Measurements from ENCODE around the gene DDX4.
"Not testable (repeated sequence)": the region's sequence is repeated elsewhere in the genome, so short reads cannot be mapped to it uniquely, and the experiment has no call there.

Gene DDX4

GRCh38 chr5:55737793-55738192, at the start of gene DDX4:
Gene DDX4 (plus strand): TSS chr5:55738061. CDS start chr5:55738964, 903 bp downstream.
- Mint-ChIP-seq H3K36me3 (ENCODE audit: insufficient read depth) (no peaks in the 10 kb centered on the region), H3K9me3 (no peaks in the 10 kb centered on the region), H3K27me3 (peaks cover 19% of the 10 kb centered on the region), H3K4me3 (no peak within 1 kb of the TSS), H3K27ac (ENCODE audit: low read depth) (no peak within 1 kb of the TSS), H3K4me1 (no peaks in the 10 kb centered on the region)
- no peak for ATAC-seq (replicated peaks; ENCODE audit: extremely low read depth, poor library complexity, severe bottlenecking)
- no peak for DNase-seq (ENCODE audit: low spot score in 2 of 2)

DNA sequence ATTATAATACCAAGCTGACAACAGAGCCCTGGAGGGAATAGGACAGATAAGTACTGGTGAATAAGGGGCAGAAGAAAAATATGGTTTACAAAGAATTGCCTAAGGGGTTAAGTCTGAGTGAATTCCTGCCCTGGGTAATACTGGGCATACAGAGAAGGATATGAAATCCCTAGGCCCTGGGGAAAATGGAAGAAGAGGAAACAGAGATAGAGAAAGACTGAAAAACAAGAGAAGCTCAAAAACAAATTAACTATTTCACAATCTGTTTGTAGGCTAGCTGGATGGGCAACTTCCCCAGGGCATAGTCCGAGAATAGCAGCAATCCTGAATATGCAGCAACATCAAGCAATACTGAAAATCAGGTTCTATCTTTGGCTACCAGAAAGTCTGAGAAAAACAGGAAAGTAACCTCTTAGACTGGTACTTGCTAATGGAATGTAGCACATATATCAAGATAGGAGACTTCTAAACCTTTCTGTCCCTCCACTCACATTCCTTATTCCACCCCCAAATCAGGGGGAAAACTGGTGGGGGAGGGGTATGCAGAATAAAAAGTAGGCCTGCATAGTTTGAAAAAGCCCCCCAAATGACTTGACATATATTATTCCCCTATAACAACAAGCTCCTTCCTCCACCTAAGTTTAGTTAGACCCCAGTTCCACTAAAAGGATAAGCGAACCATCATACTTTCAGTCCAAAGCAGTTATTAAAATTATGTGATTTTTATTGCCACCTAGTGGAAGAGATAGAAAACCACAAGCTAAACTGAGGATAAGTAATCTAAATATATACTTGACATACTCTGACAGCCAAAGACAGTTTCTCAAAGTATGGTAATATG, 46.4 kb upstream of the DDX4 start:
- no peak overlapping the region for H3K27ac Mint-ChIP-seq (ENCODE audit: low read depth)
- H3K36me3 Mint-ChIP-seq (ENCODE audit: insufficient read depth): peaks cover 5% of the 10 kb centered on the region
- no peaks in the 10 kb centered on the region for H3K27me3 Mint-ChIP-seq
- DNase-seq (ENCODE audit: low spot score in 2 of 2): no peak
- H3K4me3 Mint-ChIP-seq: no peak overlapping the region
- no peaks in the 10 kb centered on the region for H3K9me3 Mint-ChIP-seq
- H3K4me1 Mint-ChIP-seq: peaks cover 7% of the 10 kb centered on the region
- no peak for ATAC-seq (replicated peaks; ENCODE audit: extremely low read depth, poor library complexity, severe bottlenecking)

DNA sequence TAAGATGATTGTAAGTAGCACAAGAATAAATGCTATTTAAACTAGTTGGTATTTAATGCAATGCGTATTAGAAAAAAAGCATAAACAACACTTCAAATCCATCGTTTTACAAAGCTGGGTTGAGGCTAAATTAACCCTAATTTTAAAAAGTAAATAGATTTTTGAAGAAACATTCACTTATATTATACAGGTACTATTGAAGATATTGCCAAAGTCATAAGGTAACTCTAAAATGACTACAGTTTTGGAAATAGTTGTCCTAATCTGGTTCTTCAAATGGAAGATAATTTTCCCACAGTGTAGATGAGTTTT, 45.8 kb upstream of the DDX4 start:
- H3K36me3 Mint-ChIP-seq (ENCODE audit: insufficient read depth): peaks cover 5% of the 10 kb centered on the region
- no peaks in the 10 kb centered on the region for H3K27me3 Mint-ChIP-seq
- no peak overlapping the region for H3K4me3 Mint-ChIP-seq
- H3K27ac Mint-ChIP-seq (ENCODE audit: low read depth): no peak overlapping the region
- DNase-seq (ENCODE audit: low spot score in 2 of 2) (no peak), ATAC-seq (replicated peaks; ENCODE audit: extremely low read depth, poor library complexity, severe bottlenecking) (no peak)
- peaks cover 7% of the 10 kb centered on the region for H3K4me1 Mint-ChIP-seq
- H3K9me3 Mint-ChIP-seq: no peaks in the 10 kb centered on the region

GRCh38 chr5:55692509-55692908, 45.4 kb upstream of the DDX4 start:
- no peaks in the 10 kb centered on the region for H3K9me3 Mint-ChIP-seq
- DNase-seq (ENCODE audit: low spot score in 2 of 2) (no peak), ATAC-seq (replicated peaks; ENCODE audit: extremely low read depth, poor library complexity, severe bottlenecking) (no peak)
- no peak overlapping the region for H3K4me3 Mint-ChIP-seq
- H3K4me1 Mint-ChIP-seq: peaks cover 7% of the 10 kb centered on the region
- no peaks in the 10 kb centered on the region for H3K27me3 Mint-ChIP-seq
- no peak overlapping the region for H3K27ac Mint-ChIP-seq (ENCODE audit: low read depth)
- H3K36me3 Mint-ChIP-seq (ENCODE audit: insufficient read depth): peaks cover 5% of the 10 kb centered on the region

DNA sequence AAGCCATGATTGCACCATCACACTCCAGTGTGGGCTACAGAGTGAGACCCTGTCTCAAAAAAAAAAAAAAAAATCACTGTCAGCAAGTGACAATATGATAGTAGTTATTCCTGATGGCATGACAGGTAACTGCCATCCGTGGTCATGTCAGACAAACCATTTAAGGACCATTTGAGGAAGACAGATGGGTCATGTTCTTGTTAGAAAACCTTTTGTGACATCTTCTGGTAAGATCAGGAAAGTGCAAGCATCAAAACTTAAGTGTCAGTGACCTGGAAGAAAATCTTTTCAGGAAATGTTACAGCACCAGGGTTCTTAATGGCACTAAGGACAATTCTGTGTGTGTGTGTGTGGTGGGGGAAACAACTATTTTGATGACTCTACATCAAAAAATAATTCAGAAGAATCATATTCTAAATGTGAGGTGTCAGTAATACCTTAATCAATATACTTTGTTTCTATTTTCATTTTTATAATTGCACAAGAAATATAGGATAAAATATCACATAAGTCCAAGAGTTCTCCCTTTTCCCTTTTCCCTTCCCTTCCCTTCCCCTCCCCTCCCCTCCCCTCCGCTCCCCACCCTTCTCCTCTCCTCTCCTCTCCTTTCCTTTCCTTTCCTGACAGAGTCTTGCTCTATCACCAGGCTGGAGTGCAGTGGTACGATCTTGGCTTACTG, 43.6 kb upstream of the DDX4 start:
- no peak for DNase-seq (ENCODE audit: low spot score in 2 of 2)
- Mint-ChIP-seq H3K36me3 (ENCODE audit: insufficient read depth) (peaks cover 5% of the 10 kb centered on the region), H3K9me3 (no peaks in the 10 kb centered on the region), H3K4me1 (peaks cover 7% of the 10 kb centered on the region), H3K27me3 (no peaks in the 10 kb centered on the region), H3K4me3 (no peak overlapping the region), H3K27ac (ENCODE audit: low read depth) (no peak overlapping the region)
- no peak for ATAC-seq (replicated peaks; ENCODE audit: extremely low read depth, poor library complexity, severe bottlenecking)

DNA sequence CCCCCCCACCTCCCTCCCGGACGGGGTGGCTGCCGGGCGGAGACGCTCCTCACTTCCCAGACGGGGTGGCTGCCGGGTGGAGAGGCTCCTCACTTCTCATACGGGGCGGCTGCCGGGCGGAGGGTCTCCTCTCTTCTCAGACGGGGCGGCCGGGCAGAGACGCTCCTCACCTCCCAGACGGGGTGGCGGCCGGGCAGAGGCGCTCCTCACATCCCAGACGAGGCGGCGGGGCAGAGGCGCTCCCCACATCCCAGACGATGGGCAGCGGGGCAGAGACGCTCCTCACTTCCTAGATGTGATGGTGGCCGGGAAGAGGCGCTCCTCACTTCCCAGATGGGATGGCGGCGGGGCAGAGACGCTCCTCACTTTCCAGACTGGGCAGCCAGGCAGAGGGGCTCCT, 41.2 kb upstream of the DDX4 start:
- H3K4me3 Mint-ChIP-seq; H3K36me3 Mint-ChIP-seq (ENCODE audit: insufficient read depth); H3K27me3 Mint-ChIP-seq; ATAC-seq (replicated peaks; ENCODE audit: extremely low read depth, poor library complexity, severe bottlenecking); H3K9me3 Mint-ChIP-seq; DNase-seq (ENCODE audit: low spot score in 2 of 2); H3K27ac Mint-ChIP-seq (ENCODE audit: low read depth): not testable (repeated sequence)
- peaks cover 24% of the 10 kb centered on the region for H3K4me1 Mint-ChIP-seq

- H3K9me3 Mint-ChIP-seq: no peaks in the 10 kb centered on the region
- peaks cover 24% of the 10 kb centered on the region for H3K4me1 Mint-ChIP-seq
- DNase-seq (ENCODE audit: low spot score in 2 of 2): no peak
- H3K27ac Mint-ChIP-seq (ENCODE audit: low read depth): no peak overlapping the region
- H3K4me3 Mint-ChIP-seq: no peak overlapping the region
- no peaks in the 10 kb centered on the region for H3K27me3 Mint-ChIP-seq
- no peak for ATAC-seq (replicated peaks; ENCODE audit: extremely low read depth, poor library complexity, severe bottlenecking)
- peaks cover 9% of the 10 kb centered on the region for H3K36me3 Mint-ChIP-seq (ENCODE audit: insufficient read depth)
Measured at GRCh38 chr5:55699041-55699688, 38.7 kb upstream of the DDX4 start.

DNA sequence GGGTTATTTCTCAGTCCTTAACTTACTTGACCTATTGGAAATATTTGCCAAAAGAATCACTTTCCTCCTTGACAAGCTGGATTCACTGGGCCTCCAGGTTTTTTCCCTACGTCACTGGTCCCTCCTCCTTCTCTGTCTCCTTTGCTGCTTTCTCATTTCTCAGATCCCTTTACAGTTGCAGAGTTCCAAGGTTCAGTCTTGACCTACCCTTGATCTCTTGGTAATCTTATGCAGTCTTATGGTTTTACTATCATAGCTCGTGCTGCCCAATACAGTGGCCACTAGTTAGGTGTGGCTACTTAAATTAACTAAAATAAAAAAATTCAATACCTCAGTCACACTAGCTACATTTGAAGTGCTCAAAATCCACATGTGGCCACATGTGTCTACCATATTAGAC, 37.1 kb upstream of the DDX4 start:
- DNase-seq (ENCODE audit: low spot score in 2 of 2) (no peak), ATAC-seq (replicated peaks; ENCODE audit: extremely low read depth, poor library complexity, severe bottlenecking) (no peak)
- Mint-ChIP-seq H3K27ac (ENCODE audit: low read depth) (no peak overlapping the region), H3K36me3 (ENCODE audit: insufficient read depth) (peaks cover 7% of the 10 kb centered on the region), H3K4me1 (peaks cover 17% of the 10 kb centered on the region), H3K9me3 (no peaks in the 10 kb centered on the region), H3K4me3 (no peak overlapping the region), H3K27me3 (no peaks in the 10 kb centered on the region)

DNA sequence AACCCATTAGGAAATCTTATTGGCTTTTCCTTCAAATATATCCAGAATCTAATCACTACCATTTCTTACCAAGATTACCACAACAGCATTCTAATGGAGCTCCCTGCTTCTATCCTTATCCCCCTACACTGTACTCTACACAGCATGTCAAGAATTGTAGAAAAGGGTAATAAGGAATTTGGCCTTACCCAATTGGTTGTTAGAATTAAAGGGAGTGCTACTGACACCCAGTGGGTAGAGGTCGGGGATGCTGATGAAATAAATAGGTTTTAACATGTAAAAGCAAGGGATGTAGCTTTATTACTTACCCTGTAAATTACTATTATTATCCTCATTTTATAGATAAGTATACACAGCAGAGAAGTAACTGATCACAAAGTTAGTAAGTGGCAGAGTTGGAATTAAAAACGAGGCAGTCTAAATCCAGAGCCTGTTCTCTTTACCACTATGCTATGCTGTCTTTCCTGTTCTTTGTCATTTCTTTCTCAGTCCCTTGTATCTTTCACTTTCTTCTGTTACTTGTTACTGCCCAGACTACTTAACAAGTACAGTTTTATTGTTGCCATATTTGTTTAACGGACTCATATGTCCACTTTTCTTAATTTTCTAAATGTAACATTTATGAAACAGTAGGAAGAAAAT, 36.3 kb upstream of the DDX4 start:
- Mint-ChIP-seq H3K36me3 (ENCODE audit: insufficient read depth) (peaks cover 7% of the 10 kb centered on the region), H3K4me1 (peaks cover 22% of the 10 kb centered on the region), H3K27me3 (no peaks in the 10 kb centered on the region), H3K9me3 (no peaks in the 10 kb centered on the region), H3K27ac (ENCODE audit: low read depth) (no peak overlapping the region), H3K4me3 (no peak overlapping the region)
- ATAC-seq (replicated peaks; ENCODE audit: extremely low read depth, poor library complexity, severe bottlenecking) (no peak), DNase-seq (ENCODE audit: low spot score in 2 of 2) (no peak)

DNA sequence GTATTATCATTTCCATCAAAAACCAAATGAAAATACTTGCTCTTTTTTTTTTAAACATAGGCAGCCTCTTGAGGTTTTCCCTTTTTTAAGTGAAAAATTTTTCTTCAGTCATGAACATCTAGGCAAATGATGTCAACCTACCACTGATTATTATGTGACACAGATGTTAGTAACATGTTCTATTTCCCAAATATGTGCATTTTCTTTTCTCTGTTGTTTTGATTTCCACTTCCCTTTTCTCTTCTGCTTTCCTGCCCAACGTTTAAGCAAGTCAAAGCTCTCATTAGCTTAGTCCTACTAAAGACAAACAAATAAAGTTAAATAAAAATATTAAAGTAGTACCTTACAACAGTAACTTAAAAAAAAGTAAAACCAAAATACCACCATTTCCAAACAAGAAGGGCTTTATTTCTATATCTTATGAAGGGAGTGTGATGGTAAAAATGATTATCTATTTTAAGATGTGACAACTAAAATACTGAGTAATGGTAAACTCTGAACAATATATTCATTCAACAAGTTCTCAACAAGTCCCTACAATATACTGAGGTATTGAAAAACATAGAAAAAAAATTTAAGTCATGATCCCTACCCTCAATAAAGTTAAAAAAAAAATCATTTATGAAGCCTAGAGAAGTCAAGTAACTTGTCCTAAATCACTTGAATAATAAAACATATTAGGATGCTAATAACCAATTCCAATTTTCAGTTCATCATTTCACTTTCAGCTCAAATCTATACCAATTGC, 35.1 kb upstream of the DDX4 start:
- no peaks in the 10 kb centered on the region for H3K27me3 Mint-ChIP-seq
- no peaks in the 10 kb centered on the region for H3K9me3 Mint-ChIP-seq
- no peak overlapping the region for H3K4me3 Mint-ChIP-seq
- no peak for ATAC-seq (replicated peaks; ENCODE audit: extremely low read depth, poor library complexity, severe bottlenecking)
- peaks cover 27% of the 10 kb centered on the region for H3K4me1 Mint-ChIP-seq
- H3K36me3 Mint-ChIP-seq (ENCODE audit: insufficient read depth): peaks cover 7% of the 10 kb centered on the region
- no peak overlapping the region for H3K27ac Mint-ChIP-seq (ENCODE audit: low read depth)
- DNase-seq (ENCODE audit: low spot score in 2 of 2): no peak

- DNase-seq (ENCODE audit: low spot score in 2 of 2): no peak
- Mint-ChIP-seq H3K9me3 (no peaks in the 10 kb centered on the region), H3K27ac (ENCODE audit: low read depth) (no peak overlapping the region), H3K4me3 (no peak overlapping the region), H3K27me3 (no peaks in the 10 kb centered on the region), H3K36me3 (ENCODE audit: insufficient read depth) (peaks cover 7% of the 10 kb centered on the region), H3K4me1 (peaks cover 19% of the 10 kb centered on the region)
- ATAC-seq (replicated peaks; ENCODE audit: extremely low read depth, poor library complexity, severe bottlenecking): no peak
Measured at GRCh38 chr5:55706230-55706629, 31.6 kb upstream of the DDX4 start.

GRCh38 chr5:55708732-55709131, 29.1 kb upstream of the DDX4 start:
- no peak overlapping the region for H3K4me3 Mint-ChIP-seq
- peaks cover 9% of the 10 kb centered on the region for H3K36me3 Mint-ChIP-seq (ENCODE audit: insufficient read depth)
- peaks cover 32% of the 10 kb centered on the region for H3K4me1 Mint-ChIP-seq
- H3K27me3 Mint-ChIP-seq: no peaks in the 10 kb centered on the region
- DNase-seq (ENCODE audit: low spot score in 2 of 2) (no peak), ATAC-seq (replicated peaks; ENCODE audit: extremely low read depth, poor library complexity, severe bottlenecking) (no peak)
- no peaks in the 10 kb centered on the region for H3K9me3 Mint-ChIP-seq
- no peak overlapping the region for H3K27ac Mint-ChIP-seq (ENCODE audit: low read depth)
